ENCODE measurements around the gene UCN3.
"Not testable (repeated sequence)": the region's sequence is repeated elsewhere in the genome, so short reads cannot be mapped to it uniquely, and the experiment has no call there.

The UCN3 gene

DNA sequence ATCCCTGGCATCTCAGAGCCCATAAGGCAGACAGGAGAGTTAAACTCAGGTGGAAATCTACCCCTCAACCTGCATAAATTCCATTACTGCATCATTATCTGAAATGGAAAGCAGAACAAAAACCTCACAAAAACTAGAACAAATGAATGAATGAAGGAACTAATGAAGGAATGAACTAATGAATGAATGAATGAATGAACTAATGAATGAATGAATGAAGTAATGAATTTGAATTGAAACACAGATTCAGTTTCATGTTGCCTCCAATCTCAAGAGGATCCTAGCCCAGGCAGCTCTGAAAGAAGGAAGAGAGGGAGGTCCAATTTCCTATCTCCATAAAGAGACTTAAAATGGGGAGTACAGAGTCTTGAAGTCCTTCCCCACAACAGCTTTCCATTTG is 1.9 kb upstream of the UCN3 start:
- DNase-seq: no peak
- H3K9me3 ChIP-seq (ENCODE audit: control insufficient read depth, low read length): no peaks in the 10 kb centered on the region
- H3K27me3 ChIP-seq (replicated peaks; ENCODE audit: control insufficient read depth, insufficient read depth, low read length, poor library complexity, severe bottlenecking): no peaks in the 10 kb centered on the region
- no peak overlapping the region for H3K27ac ChIP-seq (ENCODE audit: insufficient read depth, low read length, poor library complexity, severe bottlenecking)
- H3K4me3 ChIP-seq (ENCODE audit: insufficient read depth, low read depth, low read length, poor library complexity, severe bottlenecking): no peak overlapping the region
- H3K36me3 ChIP-seq (ENCODE audit: control insufficient read depth, insufficient read depth, low read length): no peaks in the 10 kb centered on the region
- no peaks in the 10 kb centered on the region for H3K4me1 ChIP-seq (ENCODE audit: control insufficient read depth, insufficient read depth, low read length, poor library complexity, severe bottlenecking)

GRCh38 chr10:5364374-5364773 is 392 bp upstream of the UCN3 start:
- Histone ChIP-seq H3K27ac (ENCODE audit: insufficient read depth, low read length, poor library complexity, severe bottlenecking) (no peak overlapping the region), H3K9me3 (ENCODE audit: control insufficient read depth, low read length) (no peaks in the 10 kb centered on the region), H3K4me3 (ENCODE audit: insufficient read depth, low read depth, low read length, poor library complexity, severe bottlenecking) (no peak overlapping the region), H3K4me1 (ENCODE audit: control insufficient read depth, insufficient read depth, low read length, poor library complexity, severe bottlenecking) (no peaks in the 10 kb centered on the region), H3K36me3 (ENCODE audit: control insufficient read depth, insufficient read depth, low read length) (no peaks in the 10 kb centered on the region), H3K27me3 (replicated peaks; ENCODE audit: control insufficient read depth, insufficient read depth, low read length, poor library complexity, severe bottlenecking) (no peaks in the 10 kb centered on the region)
- DNase-seq: no peak

GRCh38 chr10:5365928-5366327 is 1.2 kb downstream of the UCN3 start:
- no peaks in the 10 kb centered on the region for H3K36me3 ChIP-seq (ENCODE audit: control insufficient read depth, insufficient read depth, low read length)
- no peak overlapping the region for H3K27ac ChIP-seq (ENCODE audit: insufficient read depth, low read length, poor library complexity, severe bottlenecking)
- no peaks in the 10 kb centered on the region for H3K27me3 ChIP-seq (replicated peaks; ENCODE audit: control insufficient read depth, insufficient read depth, low read length, poor library complexity, severe bottlenecking)
- H3K4me1 ChIP-seq (ENCODE audit: control insufficient read depth, insufficient read depth, low read length, poor library complexity, severe bottlenecking): no peaks in the 10 kb centered on the region
- H3K4me3 ChIP-seq (ENCODE audit: insufficient read depth, low read depth, low read length, poor library complexity, severe bottlenecking): no peak overlapping the region
- H3K9me3 ChIP-seq (ENCODE audit: control insufficient read depth, low read length): no peaks in the 10 kb centered on the region
- no peak for DNase-seq

DNA sequence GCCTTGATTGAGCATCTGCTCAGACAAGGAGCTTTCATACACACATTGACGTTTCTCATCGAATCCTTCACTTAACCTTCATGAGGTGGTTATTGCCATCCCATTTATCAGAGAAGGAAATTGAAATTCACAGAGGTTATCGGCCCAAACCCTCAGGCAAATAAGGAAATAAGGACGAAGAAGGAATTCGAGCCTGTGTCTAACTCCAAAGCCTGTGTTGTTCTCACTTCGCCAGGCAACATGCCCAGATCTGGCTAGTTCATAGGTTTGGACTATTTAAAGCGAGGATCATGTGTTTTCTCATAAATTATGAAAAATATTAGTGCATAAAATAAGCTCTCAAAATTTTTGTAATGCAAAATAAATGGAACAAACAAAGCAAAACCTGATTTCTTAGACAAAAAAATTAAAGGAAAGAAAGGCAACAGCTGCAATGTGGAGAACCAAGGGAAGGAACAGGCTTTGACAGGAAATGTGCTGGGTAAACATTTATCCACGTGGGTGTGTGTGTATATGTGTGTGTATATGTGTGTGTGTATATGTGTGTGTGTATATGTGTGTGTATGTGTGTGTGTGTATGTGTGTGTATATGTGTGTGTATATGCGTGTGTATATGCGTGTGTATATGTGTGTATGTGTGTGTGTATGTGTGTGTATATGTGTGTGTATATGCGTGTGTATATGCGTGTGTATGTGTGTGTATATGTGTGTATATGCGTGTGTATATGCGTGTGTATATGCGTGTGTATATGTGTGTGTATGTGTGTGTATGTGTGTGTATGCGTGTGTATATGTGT is 4.8 kb downstream of the UCN3 start:
- no peak for DNase-seq
- no peaks in the 10 kb centered on the region for H3K36me3 ChIP-seq (ENCODE audit: control insufficient read depth, insufficient read depth, low read length)
- H3K4me1 ChIP-seq (ENCODE audit: control insufficient read depth, insufficient read depth, low read length, poor library complexity, severe bottlenecking): no peaks in the 10 kb centered on the region
- no peak overlapping the region for H3K4me3 ChIP-seq (ENCODE audit: insufficient read depth, low read depth, low read length, poor library complexity, severe bottlenecking)
- H3K27ac ChIP-seq (ENCODE audit: insufficient read depth, low read length, poor library complexity, severe bottlenecking): no peak overlapping the region
- no peaks in the 10 kb centered on the region for H3K9me3 ChIP-seq (ENCODE audit: control insufficient read depth, low read length)
- no peaks in the 10 kb centered on the region for H3K27me3 ChIP-seq (replicated peaks; ENCODE audit: control insufficient read depth, insufficient read depth, low read length, poor library complexity, severe bottlenecking)

DNA sequence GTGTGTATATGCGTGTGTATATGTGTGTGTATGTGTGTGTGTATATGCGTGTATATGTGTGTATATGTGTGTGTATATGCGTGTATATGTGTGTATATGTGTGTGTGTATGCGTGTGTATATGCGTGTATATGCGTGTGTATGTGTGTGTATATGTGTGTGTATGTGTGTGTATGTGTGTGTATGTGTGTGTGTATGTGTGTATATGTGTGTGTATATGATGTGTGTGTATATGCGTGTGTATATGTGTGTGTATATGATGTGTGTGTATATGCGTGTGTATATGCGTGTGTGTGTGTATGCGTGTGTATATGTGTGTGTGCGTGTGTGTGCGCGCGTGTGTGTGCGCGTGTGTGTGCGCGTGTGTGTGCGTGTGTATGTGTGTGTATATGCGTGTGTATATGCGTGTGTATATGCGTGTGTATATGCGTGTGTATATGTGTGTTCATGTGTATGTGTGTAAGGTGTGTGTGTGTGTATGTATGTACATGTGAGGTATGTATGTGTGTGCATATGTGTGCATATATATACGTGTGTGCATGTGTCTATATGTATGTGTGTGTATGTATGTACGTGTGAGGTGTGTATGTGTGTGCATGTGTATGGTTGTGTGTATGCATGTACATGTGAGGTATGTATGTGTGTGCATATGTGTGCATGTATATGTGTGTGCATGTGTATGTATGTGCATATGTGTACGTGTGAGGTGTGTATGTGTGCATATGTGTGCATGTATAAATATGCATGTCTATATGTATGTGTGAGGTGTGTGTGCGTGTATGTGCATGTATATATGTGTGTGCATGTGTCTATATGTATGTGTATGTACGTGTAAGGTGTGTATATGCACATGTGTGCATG is 6.0 kb downstream of the UCN3 start:
- H3K4me1 ChIP-seq (ENCODE audit: control insufficient read depth, insufficient read depth, low read length, poor library complexity, severe bottlenecking): no peaks in the 10 kb centered on the region

GRCh38 chr10:5373307-5373706 is 8.5 kb downstream of the UCN3 start:
- Histone ChIP-seq H3K36me3 (ENCODE audit: control insufficient read depth, insufficient read depth, low read length) (no peaks in the 10 kb centered on the region), H3K4me3 (ENCODE audit: insufficient read depth, low read depth, low read length, poor library complexity, severe bottlenecking) (no peak overlapping the region), H3K4me1 (ENCODE audit: control insufficient read depth, insufficient read depth, low read length, poor library complexity, severe bottlenecking) (no peaks in the 10 kb centered on the region), H3K27ac (ENCODE audit: insufficient read depth, low read length, poor library complexity, severe bottlenecking) (no peak overlapping the region), H3K27me3 (replicated peaks; ENCODE audit: control insufficient read depth, insufficient read depth, low read length, poor library complexity, severe bottlenecking) (no peaks in the 10 kb centered on the region), H3K9me3 (ENCODE audit: control insufficient read depth, low read length) (no peaks in the 10 kb centered on the region)
- DNase-seq: no peak

More for the DNA sequence above, 6.0 kb downstream of the UCN3 start:
- Histone ChIP-seq H3K4me3 (ENCODE audit: insufficient read depth, low read depth, low read length, poor library complexity, severe bottlenecking) (no peak overlapping the region), H3K27ac (ENCODE audit: insufficient read depth, low read length, poor library complexity, severe bottlenecking) (no peak overlapping the region), H3K36me3 (ENCODE audit: control insufficient read depth, insufficient read depth, low read length) (no peaks in the 10 kb centered on the region), H3K9me3 (ENCODE audit: control insufficient read depth, low read length) (no peaks in the 10 kb centered on the region), H3K27me3 (replicated peaks; ENCODE audit: control insufficient read depth, insufficient read depth, low read length, poor library complexity, severe bottlenecking) (no peaks in the 10 kb centered on the region)
- no peak for DNase-seq

GRCh38 chr10:5373891-5374611 is 9.3 kb downstream of the UCN3 start:
- no peaks in the 10 kb centered on the region for H3K27me3 ChIP-seq (replicated peaks; ENCODE audit: control insufficient read depth, insufficient read depth, low read length, poor library complexity, severe bottlenecking)
- H3K4me1 ChIP-seq (ENCODE audit: control insufficient read depth, insufficient read depth, low read length, poor library complexity, severe bottlenecking): no peaks in the 10 kb centered on the region
- no peak overlapping the region for H3K4me3 ChIP-seq (ENCODE audit: insufficient read depth, low read depth, low read length, poor library complexity, severe bottlenecking)
- H3K9me3 ChIP-seq (ENCODE audit: control insufficient read depth, low read length): no peaks in the 10 kb centered on the region
- no peak for DNase-seq
- no peaks in the 10 kb centered on the region for H3K36me3 ChIP-seq (ENCODE audit: control insufficient read depth, insufficient read depth, low read length)
- no peak overlapping the region for H3K27ac ChIP-seq (ENCODE audit: insufficient read depth, low read length, poor library complexity, severe bottlenecking)

- no peaks in the 10 kb centered on the region for H3K9me3 ChIP-seq (ENCODE audit: control insufficient read depth, low read length)
- H3K36me3 ChIP-seq (ENCODE audit: control insufficient read depth, insufficient read depth, low read length): no peaks in the 10 kb centered on the region
- no peaks in the 10 kb centered on the region for H3K4me1 ChIP-seq (ENCODE audit: control insufficient read depth, insufficient read depth, low read length, poor library complexity, severe bottlenecking)
- no peak overlapping the region for H3K4me3 ChIP-seq (ENCODE audit: insufficient read depth, low read depth, low read length, poor library complexity, severe bottlenecking)
- no peak overlapping the region for H3K27ac ChIP-seq (ENCODE audit: insufficient read depth, low read length, poor library complexity, severe bottlenecking)
- no peaks in the 10 kb centered on the region for H3K27me3 ChIP-seq (replicated peaks; ENCODE audit: control insufficient read depth, insufficient read depth, low read length, poor library complexity, severe bottlenecking)
- no peak for DNase-seq
These were observed 11.7 kb downstream of the UCN3 start for GRCh38 chr10:5376450-5376849.

DNA sequence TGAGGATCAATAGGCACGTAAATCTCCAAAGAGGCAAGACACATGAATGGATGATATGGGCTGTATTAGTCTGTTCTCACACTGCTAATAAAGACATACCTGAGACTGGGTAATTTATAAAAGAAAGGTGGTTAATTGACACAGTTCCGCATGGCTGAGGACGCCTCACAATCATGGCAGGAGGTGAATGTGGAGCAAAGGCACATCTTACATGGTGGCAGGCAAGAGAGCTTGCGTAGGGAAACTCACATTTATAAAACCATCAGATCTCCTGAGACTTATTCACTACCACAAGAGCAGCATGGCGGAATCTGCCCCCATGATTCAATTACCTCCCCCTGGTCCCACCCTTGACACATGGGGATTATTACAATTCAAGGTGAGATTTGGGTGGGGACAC is 14.4 kb downstream of the UCN3 start:
- H3K4me3 ChIP-seq (ENCODE audit: insufficient read depth, low read depth, low read length, poor library complexity, severe bottlenecking); H3K27me3 ChIP-seq (replicated peaks; ENCODE audit: control insufficient read depth, insufficient read depth, low read length, poor library complexity, severe bottlenecking); H3K36me3 ChIP-seq (ENCODE audit: control insufficient read depth, insufficient read depth, low read length); H3K27ac ChIP-seq (ENCODE audit: insufficient read depth, low read length, poor library complexity, severe bottlenecking); H3K9me3 ChIP-seq (ENCODE audit: control insufficient read depth, low read length); H3K4me1 ChIP-seq (ENCODE audit: control insufficient read depth, insufficient read depth, low read length, poor library complexity, severe bottlenecking); DNase-seq: not testable (repeated sequence)

DNA sequence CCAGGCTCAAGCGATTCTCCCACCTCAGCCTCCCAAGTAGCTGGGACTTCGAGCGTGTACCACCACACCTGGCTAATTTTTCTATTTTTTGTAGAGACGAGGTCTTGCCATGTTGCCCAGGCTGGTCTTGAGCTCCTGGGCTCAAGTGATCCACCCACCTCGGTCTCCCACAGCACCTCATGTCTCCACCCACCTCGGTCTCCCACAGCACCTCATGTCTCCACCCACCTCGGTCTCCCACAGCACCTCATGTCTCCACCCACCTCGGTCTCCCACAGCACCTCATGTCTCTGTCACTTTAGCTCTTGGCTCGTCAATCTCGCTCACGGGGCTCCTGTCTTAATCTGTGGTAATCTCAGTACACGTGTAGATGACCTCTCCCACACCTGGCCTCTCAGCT is 15.6 kb downstream of the UCN3 start:
- H3K27me3 ChIP-seq (replicated peaks; ENCODE audit: control insufficient read depth, insufficient read depth, low read length, poor library complexity, severe bottlenecking); H3K36me3 ChIP-seq (ENCODE audit: control insufficient read depth, insufficient read depth, low read length); H3K4me1 ChIP-seq (ENCODE audit: control insufficient read depth, insufficient read depth, low read length, poor library complexity, severe bottlenecking); H3K27ac ChIP-seq (ENCODE audit: insufficient read depth, low read length, poor library complexity, severe bottlenecking); DNase-seq; H3K4me3 ChIP-seq (ENCODE audit: insufficient read depth, low read depth, low read length, poor library complexity, severe bottlenecking); H3K9me3 ChIP-seq (ENCODE audit: control insufficient read depth, low read length): not testable (repeated sequence)
